NCI-H2227 (cell line): ENCODE measurements around the gene MBTPS1.
A peak's percentile ranks its signal among the peaks of the same experiment; 100 is the strongest.

Experiments used
- DNase-seq: peaks from one replicate; lab custom pipeline; 2025; ENCODE audit not compliant: unreplicated experiment; lab: John Stamatoyannopoulos, UW

The MBTPS1 gene

DNA sequence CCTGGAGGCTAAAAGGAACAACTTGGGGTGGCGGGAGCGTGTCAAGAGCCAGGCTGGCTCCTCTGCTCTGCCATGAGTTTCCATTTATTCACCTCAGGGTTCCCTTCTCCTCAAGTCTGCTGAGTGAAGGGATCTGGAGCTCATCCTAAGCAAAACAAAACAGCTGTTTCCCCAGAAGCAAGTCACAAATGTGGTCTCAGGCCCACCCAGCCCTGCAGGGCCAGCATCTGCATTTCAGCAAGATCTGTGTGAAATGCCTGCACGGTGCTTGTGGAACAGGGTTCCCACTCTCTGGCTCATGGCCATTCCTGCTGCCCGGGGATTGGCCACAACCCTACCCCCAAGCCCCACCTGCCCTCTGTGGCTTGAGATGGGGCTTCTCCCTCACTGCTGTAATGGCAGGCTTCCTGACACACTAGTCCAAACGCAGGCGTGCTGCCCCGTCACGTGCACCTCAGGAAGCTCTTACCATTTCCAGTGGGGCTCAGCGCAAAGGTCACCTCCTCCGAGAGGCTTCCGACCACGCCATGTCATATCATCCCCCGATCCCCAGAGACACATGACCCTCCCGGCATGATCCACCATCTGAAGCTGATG lies 76.4 kb downstream of the MBTPS1 start:
- no peak for DNase-seq

DNA sequence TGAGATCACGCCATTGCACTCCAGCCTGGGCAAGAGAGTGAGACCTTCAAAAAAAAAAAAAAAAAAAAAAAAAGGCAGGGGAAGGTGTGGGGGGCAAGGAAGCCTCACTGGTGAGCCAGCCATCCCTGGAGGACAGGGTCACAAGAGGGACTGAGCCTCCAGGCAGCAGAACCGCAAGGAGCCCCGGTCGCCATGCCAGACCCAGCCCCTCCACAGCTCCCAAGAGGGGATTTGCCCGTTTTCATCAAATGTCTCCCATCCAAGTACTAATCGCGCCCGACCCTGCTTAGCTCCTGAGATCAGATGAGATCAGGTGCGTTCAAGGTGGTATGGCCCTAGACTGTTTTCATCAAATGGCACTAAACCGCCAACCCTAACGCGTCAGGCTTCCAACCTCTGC lies 77.0 kb downstream of the MBTPS1 start:
- DNase-seq: no peak

DNA sequence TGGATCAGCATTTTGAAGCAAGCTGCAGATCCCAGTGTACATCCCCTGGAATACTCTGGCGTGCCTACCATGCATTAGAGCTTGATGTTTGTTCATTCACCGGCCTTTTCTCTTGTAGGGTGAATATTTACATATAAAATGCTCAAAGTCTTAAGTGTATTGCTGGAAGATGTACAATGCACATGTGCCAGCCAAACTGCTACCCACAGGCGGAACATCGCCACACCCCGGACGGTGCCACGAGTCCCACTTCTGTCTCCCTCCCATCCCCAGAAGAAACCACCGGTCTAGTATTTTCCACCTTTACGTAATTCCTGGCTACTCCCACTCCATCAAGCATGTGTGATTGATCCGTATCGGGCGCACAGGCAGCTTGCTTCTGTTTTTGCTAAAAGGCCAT lies 78.3 kb downstream of the MBTPS1 start:
- DNase-seq: no peak

DNA sequence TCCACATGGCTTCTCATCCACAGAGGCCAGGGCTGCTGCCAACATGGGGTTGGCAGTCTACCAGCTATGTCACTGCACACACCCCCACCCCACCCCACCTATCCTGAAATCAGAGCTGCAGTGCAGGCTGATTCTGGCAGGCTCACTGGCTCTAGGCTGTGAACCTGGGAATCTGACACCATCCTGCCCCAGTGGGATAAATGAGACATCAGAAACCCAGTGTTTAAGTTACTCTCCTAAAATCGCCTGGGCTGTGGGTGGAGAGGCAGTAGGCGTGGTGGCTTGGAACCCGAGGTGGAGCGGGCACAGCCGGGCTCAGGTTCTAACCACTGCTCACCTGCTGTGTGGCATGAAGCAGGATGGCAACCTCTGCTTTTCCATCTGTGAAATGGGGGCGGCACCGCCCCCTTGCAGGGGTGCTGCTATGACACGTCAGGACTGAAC lies 79.7 kb downstream of the MBTPS1 start:
- DNase-seq: no peak

DNA sequence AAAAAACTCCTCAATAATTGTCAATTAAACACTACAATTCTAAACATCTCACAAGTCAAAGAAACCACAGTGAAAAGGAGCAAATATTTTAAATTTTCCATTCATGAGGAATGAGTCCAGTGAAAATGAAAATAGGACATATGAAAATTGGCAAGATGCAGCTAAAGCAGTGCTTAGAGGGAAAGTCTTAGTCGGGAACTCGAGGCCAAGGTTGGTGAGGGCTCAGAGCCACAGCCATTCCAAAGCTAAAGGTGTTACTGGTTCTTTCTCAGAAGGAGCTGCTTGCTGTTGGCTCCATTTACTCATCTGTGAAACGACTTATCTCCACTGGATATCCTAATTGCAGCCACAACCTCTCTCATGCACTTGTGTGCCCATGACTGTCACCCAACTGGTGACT lies 80.6 kb downstream of the MBTPS1 start:
- DNase-seq: no peak

DNA sequence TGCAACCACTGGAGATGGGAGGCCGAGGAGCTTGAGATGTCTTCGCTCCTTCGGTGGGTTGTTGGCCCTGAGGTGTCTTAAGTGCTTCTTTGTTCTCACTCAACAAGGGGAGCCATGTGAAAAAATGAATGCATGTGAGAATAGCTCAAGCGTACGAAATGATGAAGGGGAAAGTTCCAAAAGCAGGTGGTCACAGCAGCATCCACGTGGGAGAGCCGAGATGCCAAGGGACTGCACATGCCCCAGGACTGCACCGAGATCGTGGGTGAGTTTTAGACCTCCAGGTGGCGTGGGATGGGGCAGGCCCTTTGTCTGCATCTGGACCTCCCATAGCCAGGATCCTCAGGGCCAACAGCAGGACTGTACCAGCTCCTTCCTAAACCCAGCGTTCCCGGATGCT lies 82.2 kb downstream of the MBTPS1 start:
- no peak for DNase-seq

DNA sequence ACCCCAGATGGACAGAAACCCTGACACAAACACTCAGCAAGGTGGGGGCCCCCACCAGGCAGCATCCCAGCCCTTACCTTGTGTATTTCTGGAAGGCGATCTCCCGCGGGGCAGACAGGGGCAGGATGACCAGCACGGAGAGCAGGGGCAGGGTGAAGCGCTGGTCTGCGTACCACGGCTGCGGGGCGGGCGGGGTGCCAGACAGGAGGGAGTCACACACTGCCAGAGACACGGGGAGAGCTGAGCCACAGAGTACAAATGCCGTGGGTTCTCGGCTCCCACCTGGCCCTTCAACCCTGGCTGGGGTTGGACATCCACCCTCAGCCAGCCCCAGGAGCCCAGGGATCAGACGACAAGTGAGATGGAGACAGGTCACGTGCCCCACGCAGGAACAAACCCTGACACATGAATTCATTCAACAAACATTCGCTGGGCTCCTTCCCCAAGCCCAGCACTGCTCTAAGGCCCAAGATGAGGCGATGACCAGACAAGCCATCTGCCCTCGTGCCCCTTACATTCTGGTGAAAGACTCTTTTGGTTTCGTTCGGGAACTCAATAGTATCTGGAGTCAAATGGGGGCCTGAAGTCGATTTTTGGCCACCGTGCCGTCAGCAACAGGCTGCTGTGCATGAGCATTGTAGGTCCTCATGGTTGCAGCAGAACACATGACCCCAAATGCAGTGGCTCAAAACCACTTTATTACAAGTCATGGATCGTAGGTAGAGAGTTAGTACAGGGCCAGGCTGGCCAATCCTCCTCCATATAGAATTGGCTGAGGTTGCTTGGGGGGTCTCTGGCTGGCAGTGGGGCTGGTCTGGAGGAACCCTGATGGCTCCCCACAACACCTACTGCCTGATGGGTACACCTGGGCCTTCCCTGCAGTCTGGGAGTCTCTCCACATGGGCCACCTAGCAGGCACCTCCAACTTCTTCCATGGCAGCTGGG lies 83.2 kb downstream of the MBTPS1 start:
- DNase-seq: no peak

DNA sequence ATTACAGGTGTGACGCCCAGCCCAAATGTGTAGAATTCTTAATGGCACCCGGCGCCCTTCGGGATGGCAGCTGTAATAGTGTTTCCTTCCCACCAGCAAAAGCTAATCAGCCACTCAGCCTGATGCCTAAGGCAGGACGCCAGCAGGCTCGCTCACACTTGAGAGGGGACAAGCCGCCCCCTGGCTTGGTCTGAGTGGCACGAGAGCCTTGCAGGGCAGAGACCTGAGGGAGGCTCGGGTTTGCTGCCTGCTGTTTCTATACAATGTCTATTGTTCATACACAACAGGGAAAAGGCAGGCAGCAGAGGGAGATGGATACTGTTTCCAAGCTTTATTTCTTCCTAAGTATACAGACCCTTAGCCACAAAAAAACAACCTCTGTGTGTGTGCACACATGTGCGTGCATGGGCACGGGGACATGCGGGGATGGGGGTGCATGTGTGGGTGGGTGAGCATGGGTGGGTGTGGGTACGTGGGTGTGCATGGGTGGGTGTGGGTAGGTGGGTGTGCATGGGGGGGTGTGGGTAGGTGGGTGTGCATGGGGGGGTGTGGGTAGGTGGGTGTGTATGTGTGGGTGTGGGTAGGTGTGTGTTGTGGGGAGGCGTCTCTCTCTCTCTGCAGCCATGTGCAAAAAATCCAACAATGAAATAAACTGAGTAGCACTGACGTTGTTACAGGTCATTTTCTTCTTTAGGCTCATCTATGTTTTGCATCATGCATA lies 84.1 kb downstream of the MBTPS1 start:
- peak; percentile 62 for DNase-seq

DNA sequence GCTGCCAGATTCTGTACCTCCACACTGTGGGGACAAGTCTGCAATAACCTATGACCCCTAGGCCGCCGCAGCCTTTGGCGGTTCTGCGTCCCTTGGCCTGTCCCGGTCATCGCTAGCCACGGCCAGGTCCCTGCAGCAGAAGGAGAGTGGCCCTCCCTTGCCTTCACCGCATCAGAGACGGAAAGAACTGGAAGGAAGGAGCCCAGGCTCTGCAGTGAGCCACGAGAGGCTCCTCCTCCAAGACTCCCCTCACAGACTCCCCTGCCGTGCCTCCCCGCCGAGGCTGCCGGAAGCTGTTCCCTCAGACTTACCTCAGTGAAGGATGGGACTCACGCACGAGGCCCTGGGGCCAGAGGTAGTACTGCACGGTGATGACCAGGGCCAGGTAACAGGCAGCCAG lies 85.2 kb downstream of the MBTPS1 start:
- no peak for DNase-seq

DNA sequence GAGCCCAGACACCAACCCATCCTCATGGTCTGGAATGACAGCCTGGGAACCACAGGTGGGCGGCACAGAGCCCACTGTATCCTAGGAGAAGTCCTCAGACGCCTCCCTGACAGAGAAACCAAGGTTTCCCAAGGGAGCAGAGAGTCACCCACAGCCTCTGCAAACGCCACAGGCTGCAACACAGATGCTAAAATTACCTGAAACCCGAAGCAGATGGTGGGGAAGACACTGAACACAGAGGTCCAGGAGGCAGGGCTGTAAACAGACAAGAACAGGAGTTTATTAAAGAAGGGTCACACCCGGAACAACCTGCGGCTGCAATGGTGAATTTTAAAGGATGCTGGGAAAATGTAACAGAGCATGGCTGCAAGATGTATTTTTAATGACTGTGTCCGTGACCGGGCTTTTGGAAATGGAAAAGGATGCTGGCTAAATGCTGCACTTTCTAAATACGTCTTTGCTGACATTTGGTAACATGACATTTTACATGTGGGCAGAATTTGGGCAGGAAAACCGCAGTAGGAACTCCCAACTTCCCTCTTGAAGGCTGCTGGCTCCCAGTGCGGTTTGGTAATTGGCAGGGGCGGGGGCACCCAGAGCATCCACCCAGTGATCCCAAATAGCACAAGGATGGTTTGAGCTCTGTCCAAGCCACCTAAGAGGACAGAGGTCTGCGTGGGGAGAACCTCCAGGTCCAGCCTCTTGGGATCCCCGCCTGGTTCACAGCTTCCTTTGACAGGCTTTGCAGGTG lies 87.3 kb downstream of the MBTPS1 start:
- DNase-seq: no peak

DNA sequence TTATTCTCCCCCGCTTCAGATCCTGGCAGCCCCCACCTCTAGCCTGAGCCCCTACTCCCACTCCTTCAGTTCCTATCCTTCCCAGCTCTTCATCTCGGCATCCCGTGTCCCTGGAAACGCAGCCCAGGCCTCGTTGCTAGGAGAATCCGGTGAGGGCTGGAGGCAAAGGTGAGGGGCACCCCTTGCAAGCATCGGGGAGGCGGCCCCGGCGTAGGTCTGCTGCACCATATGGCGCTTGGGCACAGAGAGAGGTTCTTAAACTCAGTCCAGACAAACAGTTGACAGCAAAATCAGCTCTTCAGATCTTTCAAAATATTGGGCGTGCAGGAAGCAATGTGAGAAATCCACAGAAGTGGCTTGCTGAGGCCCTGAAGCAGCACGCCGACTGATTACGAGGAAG lies 89.1 kb downstream of the MBTPS1 start:
- peak; percentile 30 for DNase-seq

DNA sequence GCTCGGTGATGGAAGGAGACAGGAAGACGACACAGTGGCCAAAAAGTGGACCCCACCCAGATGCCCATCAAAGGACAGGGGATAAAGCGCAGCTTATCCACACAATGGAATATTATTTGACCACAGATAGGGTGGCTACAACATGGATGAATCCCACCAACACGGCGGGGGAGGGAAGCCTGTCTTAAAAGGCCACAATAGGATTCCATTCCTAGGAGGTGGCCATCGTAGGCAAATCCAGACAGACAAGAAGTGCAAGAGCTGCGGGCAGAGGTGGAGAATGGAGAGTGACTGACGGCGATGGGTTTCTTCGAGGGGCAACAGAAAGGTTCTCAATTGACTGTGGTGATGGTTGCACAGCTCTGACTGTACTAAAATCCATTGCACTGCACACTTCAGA lies 90.1 kb downstream of the MBTPS1 start:
- DNase-seq: no peak

DNA sequence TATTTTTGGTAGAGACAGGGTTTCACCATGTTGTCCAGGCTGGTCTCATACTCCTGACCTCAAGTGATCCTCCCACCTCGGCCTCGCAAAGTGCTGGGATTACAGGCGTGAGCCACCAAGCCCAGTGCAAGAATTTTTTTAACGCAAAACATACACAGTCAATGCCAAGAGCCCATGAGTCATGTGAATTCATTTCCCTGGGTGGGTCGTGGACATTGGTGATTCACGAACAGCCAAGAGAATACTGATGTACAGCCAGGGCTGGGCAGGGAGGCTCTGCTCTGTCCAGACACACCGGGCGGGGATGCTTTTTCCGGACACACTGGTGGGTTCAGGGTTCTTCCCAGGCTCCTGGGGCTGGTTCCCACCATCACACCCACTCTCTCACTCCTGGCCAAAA lies 91.9 kb downstream of the MBTPS1 start:
- no peak for DNase-seq

DNA sequence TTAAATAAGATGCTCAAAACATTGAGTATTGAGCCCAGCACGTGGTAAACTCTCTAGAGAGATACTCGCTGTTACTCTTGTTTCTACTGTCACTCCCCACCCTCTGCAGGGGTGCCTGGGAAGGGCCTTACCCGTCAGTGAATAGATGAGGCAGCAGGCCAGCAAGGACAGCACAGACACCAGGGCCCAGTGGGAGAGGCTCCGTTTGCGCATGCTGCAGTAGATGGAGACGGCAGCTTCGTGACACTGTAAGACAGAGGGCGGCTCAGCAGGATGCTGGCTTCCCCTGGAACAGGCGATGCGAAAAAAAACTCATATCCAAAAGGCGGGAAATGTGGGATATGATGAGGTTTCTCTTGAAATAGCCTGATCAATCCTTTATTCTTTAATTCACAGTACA lies 94.1 kb downstream of the MBTPS1 start:
- DNase-seq: no peak

DNA sequence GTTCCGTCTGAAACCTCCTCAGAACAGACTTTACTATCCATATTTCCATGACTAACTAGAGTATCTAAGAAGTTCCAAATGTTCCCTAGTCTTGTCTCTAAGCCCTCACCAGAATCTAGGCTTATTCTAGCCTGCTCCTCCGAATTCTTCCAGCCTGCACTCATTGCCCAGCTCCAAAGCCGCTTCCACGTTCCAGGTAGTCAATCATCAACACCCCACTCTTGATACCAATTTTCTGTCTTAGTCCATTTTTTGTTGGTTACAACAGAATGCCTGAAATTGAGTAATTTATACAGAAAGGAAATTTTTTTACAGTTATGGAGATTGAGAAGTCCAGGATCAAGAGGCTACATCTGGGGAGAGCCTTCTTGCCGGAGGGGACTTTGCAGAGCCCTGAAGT lies 95.3 kb downstream of the MBTPS1 start:
- DNase-seq: no peak

DNA sequence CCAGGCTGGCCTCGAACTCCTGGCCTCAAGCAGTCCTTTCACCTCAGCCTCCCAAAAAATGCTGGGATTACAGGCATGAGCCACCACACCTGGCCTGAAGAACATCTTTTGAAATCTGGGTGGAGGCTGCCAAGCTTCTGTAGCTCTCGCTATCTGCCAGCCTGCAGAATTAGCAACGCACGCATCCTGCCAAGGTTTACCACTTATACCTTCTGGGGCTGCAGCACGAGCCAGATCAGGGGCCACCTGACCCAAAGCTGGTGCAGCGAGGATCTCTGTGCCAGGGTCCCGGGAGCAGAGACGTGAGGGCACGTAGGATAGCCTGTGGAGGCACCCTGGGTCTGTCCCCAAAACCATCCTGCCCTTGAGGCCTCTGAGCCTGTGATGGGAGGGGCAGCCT lies 96.4 kb downstream of the MBTPS1 start:
- no peak for DNase-seq

DNA sequence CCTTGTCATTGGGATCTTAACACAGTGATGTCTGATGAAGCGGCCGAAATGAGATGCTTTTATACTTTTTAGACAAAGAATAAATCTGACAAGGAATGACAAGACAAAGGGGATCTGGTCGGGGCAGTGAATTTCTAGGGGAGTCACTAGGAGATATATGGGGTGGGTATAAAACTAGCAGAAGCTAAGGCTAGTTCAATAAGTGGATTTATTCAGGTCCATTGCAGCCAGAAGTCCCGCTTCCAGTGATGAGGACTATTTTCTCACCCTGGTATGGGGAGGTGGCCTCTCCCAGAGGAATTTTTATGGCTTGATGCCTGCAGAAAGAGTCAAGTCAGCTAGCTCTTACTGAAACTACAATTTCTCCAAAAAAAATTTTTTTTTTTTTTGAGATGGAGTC lies 98.0 kb downstream of the MBTPS1 start:
- DNase-seq: no peak

DNA sequence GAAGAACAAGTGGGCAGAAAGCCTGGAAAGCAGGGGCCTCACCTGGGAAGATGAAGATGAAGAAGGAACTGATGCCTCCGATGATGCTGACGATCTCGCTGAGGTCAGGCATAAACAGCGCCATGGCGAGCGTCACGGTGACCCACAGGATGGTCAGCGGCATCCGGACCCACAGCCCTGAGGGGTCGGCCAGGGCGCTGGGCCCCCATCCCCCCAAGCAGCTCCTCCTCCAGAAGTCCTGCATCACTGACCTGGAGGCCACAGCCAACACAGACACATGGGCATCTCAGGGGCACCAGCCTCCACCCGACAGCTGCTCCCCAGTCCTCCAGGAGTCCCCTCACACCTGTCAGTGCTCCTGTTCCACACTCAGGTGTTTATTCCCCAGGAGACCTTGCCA lies 100.3 kb downstream of the MBTPS1 start:
- DNase-seq: no peak

DNA sequence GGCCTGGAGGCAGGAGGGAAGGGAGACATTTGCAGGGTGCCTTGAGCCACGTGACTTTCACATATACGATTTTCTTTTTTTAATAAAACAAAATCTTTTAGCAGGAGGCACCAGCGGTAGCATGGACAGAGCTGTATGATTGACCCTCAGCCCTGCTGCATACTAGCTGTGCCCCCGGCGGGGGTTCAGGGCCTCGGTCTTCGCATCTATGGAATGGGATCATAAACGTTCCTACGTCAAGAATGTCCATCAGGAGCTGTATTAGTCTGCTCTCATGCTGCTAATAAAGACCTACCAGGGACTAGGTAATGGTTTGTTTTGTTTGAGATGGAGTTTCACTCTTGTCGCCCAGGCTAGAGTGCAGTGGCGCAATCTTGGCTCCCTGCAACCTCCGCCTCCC lies 101.3 kb downstream of the MBTPS1 start:
- no peak for DNase-seq

DNA sequence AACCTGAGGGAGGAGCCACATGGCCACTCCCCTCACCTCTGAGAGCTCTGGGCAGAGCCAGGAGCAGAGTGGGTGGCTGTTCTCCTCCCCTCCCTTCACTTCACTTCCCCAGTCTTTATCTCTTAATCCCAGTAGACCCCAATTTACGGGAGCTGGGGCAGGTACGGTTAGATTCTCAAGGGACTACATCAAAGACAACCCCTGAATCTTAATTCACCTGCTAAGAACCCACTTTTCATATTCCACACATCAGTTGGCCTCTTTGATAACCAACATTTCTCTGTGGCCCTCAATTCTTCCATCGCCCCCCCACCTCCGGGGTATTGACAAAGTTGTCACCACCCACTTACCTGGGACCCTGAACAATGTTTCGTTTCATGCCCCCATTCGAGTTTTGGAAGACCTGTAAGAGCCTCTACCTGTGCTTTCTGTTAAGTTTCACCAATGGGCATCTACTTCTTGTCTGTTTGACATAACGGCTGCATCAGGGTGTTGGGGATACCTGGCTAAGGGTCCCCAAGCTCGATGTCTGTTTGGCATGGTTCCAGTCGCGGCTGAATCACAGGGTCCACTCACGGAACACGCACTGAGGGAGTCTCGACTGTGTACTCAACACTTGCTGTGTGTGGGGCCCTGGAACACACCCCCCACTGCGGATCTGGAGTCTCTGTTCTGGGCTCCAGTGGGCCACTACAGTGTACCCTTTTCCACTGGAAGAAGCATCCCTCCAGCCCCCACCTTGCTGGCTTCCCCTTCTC lies 102.0 kb downstream of the MBTPS1 start:
- DNase-seq: no peak
